MCF 10A (cell line): ENCODE measurements around the gene PRSS56. TPM values are rescaled to one million over a fixed set of nuclear protein-coding genes. Genes with fewer than 3 reads are reported as not detected.

Experiments used
- BruUV-seq: library from RNA; stranded (reverse); fragments of 400-500 nt; replicated peaks from 2 replicates; lab custom pipeline; 2021; lab: Mats Ljungman, UMichigan
- CTCF ChIA-PET: fragments of 300-600 bp; sonication (Branson Sonifier 250); formaldehyde crosslinking; extraction: SDS; loops from one replicate; lab custom pipeline; 2021; ENCODE audit warnings: antibody characterized with exemption, inconsistent platforms; lab: Yijun Ruan, JAX
- POLR2A ChIA-PET: fragments of 300-600, 350-650 bp; sonication (Branson Sonifier 250); formaldehyde crosslinking; extraction: SDS; loops from one replicate; lab custom pipeline; 2020; ENCODE audit warnings: antibody characterized with exemption, inconsistent platforms; lab: Yijun Ruan, JAX
- DNase-seq: peaks from one replicate; pipeline ENCODE4 v3.0.0-alpha.2; 2018; ENCODE audit not compliant: unreplicated experiment
- H3K27ac Mint-ChIP-seq: one replicate; pipeline ENCODE4 v1.8.0; 2022; ENCODE audit warnings: mild to moderate bottlenecking, low read depth, mixed read lengths; ENCODE audit not compliant: unreplicated experiment
- H3K27me3 Mint-ChIP-seq: one replicate; pipeline ENCODE4 v1.8.0; 2022; ENCODE audit warnings: mixed read lengths; ENCODE audit not compliant: insufficient read depth, unreplicated experiment
- H3K36me3 Mint-ChIP-seq: one replicate; pipeline ENCODE4 v1.8.0; 2022; ENCODE audit warnings: mild to moderate bottlenecking, moderate library complexity, mixed read lengths; ENCODE audit not compliant: insufficient read depth, unreplicated experiment
- H3K4me1 Mint-ChIP-seq: one replicate; pipeline ENCODE4 v1.8.0; 2022; ENCODE audit warnings: mixed read lengths; ENCODE audit not compliant: insufficient read depth, unreplicated experiment
- H3K4me3 Mint-ChIP-seq: one replicate; pipeline ENCODE4 v1.8.0; 2022; ENCODE audit warnings: mild to moderate bottlenecking, moderate library complexity, mixed read lengths; ENCODE audit not compliant: unreplicated experiment
- H3K9me3 Mint-ChIP-seq: one replicate; pipeline ENCODE4 v1.8.0; 2022; ENCODE audit warnings: mixed read lengths; ENCODE audit not compliant: unreplicated experiment
- CTCF ChIP-seq: fragments of 200-600 bp; IDR thresholded peaks from one replicate; pipeline ENCODE4 v1.8.0; 2022; ENCODE audit warnings: antibody characterized with exemption, mild to moderate bottlenecking; ENCODE audit not compliant: unreplicated experiment
- intact Hi-C: fragments of 100-400 bp; cut with micrococcal nuclease; formaldehyde crosslinking; loops from 2 replicates; pipeline ENCODE4 v1.14.1; 2022
- total RNA-seq: library from RNA; stranded (reverse); gene quantifications from 2 replicates; pipeline ENCODE4 v1.2.3, GENCODE V29; 2022

PRSS56 gene
- total RNA-seq, 1 experiment from 2014 or later, result not detected

- CTCF ChIA-PET, result interaction anchor here (0.5 kb wide), 1 partner anchor 212 kb away, joined by 5 read pairs; no protein-coding TSS in a partner anchor
- Mint-ChIP-seq H3K27me3 (peaks cover 30% of the 10 kb centered on the region), H3K4me3 (no peak overlapping the region), H3K27ac (no peak overlapping the region), H3K4me1 (no peaks in the 10 kb centered on the region), H3K9me3 (no peaks in the 10 kb centered on the region), H3K36me3 (no peaks in the 10 kb centered on the region)
- no peak for DNase-seq
- BruUV-seq, result no TSS peak
- no peak for TF ChIP-seq CTCF
- POLR2A ChIA-PET, result interaction anchor here (0.9 kb wide), 1 partner anchor 20 kb away, joined by 4 read pairs; no protein-coding TSS in a partner anchor
- intact Hi-C loops, result no loop called here
Observed at GRCh38 chr2:232504438-232504837, 15.8 kb upstream of the PRSS56 start.

- no TSS peak for BruUV-seq
- DNase-seq, result no peak
- Mint-ChIP-seq H3K27ac (no peak overlapping the region), H3K27me3 (peaks cover 30% of the 10 kb centered on the region), H3K9me3 (no peaks in the 10 kb centered on the region), H3K4me1 (no peaks in the 10 kb centered on the region), H3K36me3 (no peaks in the 10 kb centered on the region), H3K4me3 (no peak overlapping the region)
- TF ChIP-seq CTCF, result no peak
- ChIA-PET POLR2A (no interaction called here), CTCF (no interaction called here)
- intact Hi-C loops, result no loop called here
Observed at GRCh38 chr2:232505856-232506255, 14.3 kb upstream of the PRSS56 start.

GRCh38 chr2:232506709-232507108 lies 13.5 kb upstream of the PRSS56 start:
- POLR2A ChIA-PET, result no interaction called here
- Mint-ChIP-seq H3K36me3 (no peaks in the 10 kb centered on the region), H3K27me3 (peaks cover 30% of the 10 kb centered on the region), H3K4me1 (no peaks in the 10 kb centered on the region), H3K4me3 (no peak overlapping the region), H3K9me3 (no peaks in the 10 kb centered on the region), H3K27ac (no peak overlapping the region)
- DNase-seq, result no peak
- TF ChIP-seq CTCF, result no peak
- intact Hi-C loops, result no loop called here
- CTCF ChIA-PET, result no interaction called here
- no TSS peak for BruUV-seq

- Mint-ChIP-seq H3K27ac (no peak overlapping the region), H3K4me3 (no peak overlapping the region), H3K27me3 (peaks cover 29% of the 10 kb centered on the region), H3K4me1 (no peaks in the 10 kb centered on the region), H3K9me3 (no peaks in the 10 kb centered on the region), H3K36me3 (no peaks in the 10 kb centered on the region)
- BruUV-seq, result no TSS peak
- ChIA-PET POLR2A (no interaction called here), CTCF (interaction anchor here (1.1 kb wide), 1 partner anchor 61 kb away, joined by 5 read pairs; no protein-coding TSS in a partner anchor)
- no peak for TF ChIP-seq CTCF
- intact Hi-C loops, result no loop called here
- no peak for DNase-seq
Observed at GRCh38 chr2:232508251-232508650, 11.9 kb upstream of the PRSS56 start.
